Ectodermal cell (in vitro differentiated cells): ENCODE measurements around the gene WDR87. TPM values are rescaled to one million over a fixed set of nuclear protein-coding genes. Genes with fewer than 3 reads are reported as not detected.

Experiments used
- H3K27ac ChIP-seq: 2 replicates; pipeline ENCODE4 v1.7.0; 2013; ENCODE audit warnings: mild to moderate bottlenecking, low read depth, low read length; ENCODE audit not compliant: insufficient read depth, poor library complexity, severe bottlenecking
- H3K27me3 ChIP-seq: 2 replicates; pipeline ENCODE4 v1.7.0; 2013; ENCODE audit warnings: mild to moderate bottlenecking, low read length; ENCODE audit not compliant: insufficient read depth, control insufficient read depth, poor library complexity, severe bottlenecking
- H3K36me3 ChIP-seq: one replicate; pipeline ENCODE4 v1.7.0; 2013; ENCODE audit warnings: low read length; ENCODE audit not compliant: control insufficient read depth, insufficient read depth
- H3K4me1 ChIP-seq: one replicate; pipeline ENCODE4 v1.7.0; 2013; ENCODE audit warnings: low read length; ENCODE audit not compliant: control insufficient read depth, insufficient read depth
- H3K4me3 ChIP-seq: 2 replicates; pipeline ENCODE4 v1.7.0; 2013; ENCODE audit warnings: low read depth, low read length, control low read depth; ENCODE audit not compliant: insufficient read depth
- H3K9me3 ChIP-seq: 2 replicates; pipeline ENCODE4 v1.7.0; 2013; ENCODE audit warnings: mild to moderate bottlenecking, low read length, moderate library complexity; ENCODE audit not compliant: control insufficient read depth
- WGBS, 2 experiments: methylation state at CpG; one replicate each; pipeline ENCODE4 v1.1.7; 2013; ENCODE audit warnings: missing lambda C conversion rate in 2 of 2; 5-methylcytosine and 5-hydroxymethylcytosine counted together
- polyA plus RNA-seq, 4 experiments: library from polyadenylated mRNA; stranded (reverse); fragments of 50-300 nt; gene quantifications; one replicate each; pipeline ENCODE4 v1.2.3, GENCODE V29; 2013

The WDR87 gene
- not detected for polyA plus RNA-seq (2013, experiment 1 of 4)
- not detected for polyA plus RNA-seq (2013, experiment 2 of 4)
- not detected for polyA plus RNA-seq (2013, experiment 3 of 4)
- not detected for polyA plus RNA-seq (2013, experiment 4 of 4)

GRCh38 chr19:37905946-37906868 lies at the start of gene WDR87:
TSS of gene WDR87 (minus strand) at chr19:37906594. CDS start at chr19:37898239, 8,355 bp downstream.
- Histone ChIP-seq H3K27me3 (no peaks in the 10 kb centered on the region), H3K27ac (peak within 1 kb of the TSS; percentile 53), H3K9me3 (no peaks in the 10 kb centered on the region), H3K4me1 (peaks cover 11% of the 10 kb centered on the region), H3K4me3 (peak within 1 kb of the TSS; percentile 96), H3K36me3 (no peaks in the 10 kb centered on the region)
- 6% methylated on average over 63 of the region's 63 CpGs for WGBS, 2 experiments

DNA sequence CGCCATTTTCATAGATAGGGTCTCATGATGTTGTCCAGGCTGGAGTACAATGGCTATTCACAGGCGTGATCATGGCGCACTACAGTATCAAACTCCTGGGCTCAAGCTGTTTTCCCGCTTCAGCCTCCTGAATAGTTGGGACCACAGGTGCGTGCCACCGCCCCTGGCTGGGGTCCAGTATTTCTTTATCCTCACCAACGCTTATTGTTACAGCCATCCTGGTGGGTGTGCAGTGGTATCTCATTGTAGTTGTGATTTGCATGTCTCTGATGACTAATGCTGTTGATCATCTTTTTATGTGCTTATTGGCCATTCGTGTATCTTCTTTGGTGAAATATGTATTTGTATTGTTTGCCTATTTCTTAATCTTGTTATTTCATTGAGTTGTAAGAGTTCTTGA lies 49.6 kb upstream of the WDR87 start:
- Histone ChIP-seq H3K4me3 (no peak overlapping the region), H3K4me1 (peaks cover 20% of the 10 kb centered on the region), H3K36me3 (no peaks in the 10 kb centered on the region), H3K27ac (no peak overlapping the region), H3K27me3 (no peaks in the 10 kb centered on the region), H3K9me3 (peaks cover 3% of the 10 kb centered on the region)
- whole genome bisulfite sequencing, 2 experiments = 95 to 99% methylated on average over 8 of the region's 8 CpGs

- Histone ChIP-seq H3K4me1 (peaks cover 20% of the 10 kb centered on the region), H3K4me3 (no peak overlapping the region), H3K36me3 (no peaks in the 10 kb centered on the region), H3K9me3 (peaks cover 3% of the 10 kb centered on the region), H3K27me3 (no peaks in the 10 kb centered on the region), H3K27ac (peak overlapping the region; percentile 91)
- 64 to 73% methylated on average over 10 of the region's 10 CpGs for WGBS, 2 experiments
Observed at GRCh38 chr19:37954421-37954874, 48.1 kb upstream of the WDR87 start.

GRCh38 chr19:37953918-37954303 lies 47.5 kb upstream of the WDR87 start:
- Histone ChIP-seq H3K9me3 (peaks cover 3% of the 10 kb centered on the region), H3K27me3 (no peaks in the 10 kb centered on the region), H3K4me3 (no peak overlapping the region), H3K27ac (peak overlapping the region; percentile 91), H3K36me3 (no peaks in the 10 kb centered on the region), H3K4me1 (peaks cover 20% of the 10 kb centered on the region)
- WGBS, 2 experiments = 75 to 82% methylated on average over 1 of the region's 1 CpG

DNA sequence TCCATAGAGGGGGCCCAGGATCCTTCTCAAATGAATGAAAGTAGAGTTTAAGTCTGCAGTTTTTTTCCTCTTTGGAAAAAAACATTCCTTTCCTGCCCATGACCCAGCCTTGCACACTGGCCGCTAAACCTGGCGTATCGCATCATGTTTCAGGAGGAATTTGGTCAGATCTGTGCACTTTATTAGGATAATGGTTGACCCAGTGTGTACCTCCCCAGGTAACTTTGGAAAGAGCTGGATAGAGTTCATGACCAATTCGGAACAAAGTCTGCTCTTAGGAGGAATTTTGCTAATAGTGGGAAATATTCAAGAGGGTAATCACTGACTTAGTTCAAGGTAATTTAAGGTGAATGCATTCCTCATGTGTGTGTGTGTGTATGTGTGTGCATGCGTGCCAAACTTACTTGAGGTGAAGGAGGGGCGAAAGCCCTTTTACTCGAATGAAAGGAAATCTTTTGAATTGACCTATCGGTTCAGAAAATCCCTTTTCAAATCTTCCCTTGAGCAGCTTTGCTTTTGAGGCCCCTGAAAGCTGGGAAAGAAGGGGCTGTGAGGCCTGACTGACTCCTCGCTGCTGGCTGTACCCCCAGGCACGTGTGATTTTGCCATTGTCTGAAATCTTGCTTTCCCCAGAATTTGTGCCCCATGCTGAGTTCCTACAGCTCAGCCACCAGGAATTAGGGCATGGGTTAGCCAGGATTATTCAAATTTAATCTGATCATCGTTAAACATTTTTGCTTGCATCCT lies 47.0 kb upstream of the WDR87 start:
- no peaks in the 10 kb centered on the region for H3K9me3 ChIP-seq
- peak overlapping the region; percentile 91 for H3K27ac ChIP-seq
- H3K36me3 ChIP-seq = no peaks in the 10 kb centered on the region
- no peaks in the 10 kb centered on the region for H3K27me3 ChIP-seq
- no peak overlapping the region for H3K4me3 ChIP-seq
- WGBS, 2 experiments = 48 to 50% methylated on average over 11 of the region's 11 CpGs
- H3K4me1 ChIP-seq = peaks cover 20% of the 10 kb centered on the region

DNA sequence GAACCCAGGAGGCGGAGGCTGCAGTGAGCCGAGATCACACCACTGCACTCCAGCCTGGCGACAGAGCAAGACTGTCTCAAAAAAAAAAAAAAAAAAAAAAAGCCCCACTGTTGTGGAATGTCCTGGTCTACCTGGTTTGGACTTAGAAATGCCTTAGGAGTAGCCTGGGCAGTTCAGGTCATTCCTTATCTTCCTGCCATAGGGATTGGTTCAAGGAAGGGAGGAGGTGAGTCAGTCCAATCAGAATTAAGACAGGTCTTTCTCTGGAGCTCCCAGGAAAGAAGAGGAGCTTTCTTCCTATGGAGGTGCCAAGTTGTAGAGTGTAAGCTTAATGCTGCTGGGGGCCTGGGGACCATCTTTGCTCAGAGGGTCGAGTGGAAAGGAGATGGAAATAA lies 45.4 kb upstream of the WDR87 start:
- H3K36me3 ChIP-seq = no peaks in the 10 kb centered on the region
- H3K9me3 ChIP-seq = no peaks in the 10 kb centered on the region
- 87 to 90% methylated on average over 4 of the region's 4 CpGs for WGBS, 2 experiments
- H3K4me3 ChIP-seq = no peak overlapping the region
- H3K27ac ChIP-seq = no peak overlapping the region
- peaks cover 20% of the 10 kb centered on the region for H3K4me1 ChIP-seq
- no peaks in the 10 kb centered on the region for H3K27me3 ChIP-seq

DNA sequence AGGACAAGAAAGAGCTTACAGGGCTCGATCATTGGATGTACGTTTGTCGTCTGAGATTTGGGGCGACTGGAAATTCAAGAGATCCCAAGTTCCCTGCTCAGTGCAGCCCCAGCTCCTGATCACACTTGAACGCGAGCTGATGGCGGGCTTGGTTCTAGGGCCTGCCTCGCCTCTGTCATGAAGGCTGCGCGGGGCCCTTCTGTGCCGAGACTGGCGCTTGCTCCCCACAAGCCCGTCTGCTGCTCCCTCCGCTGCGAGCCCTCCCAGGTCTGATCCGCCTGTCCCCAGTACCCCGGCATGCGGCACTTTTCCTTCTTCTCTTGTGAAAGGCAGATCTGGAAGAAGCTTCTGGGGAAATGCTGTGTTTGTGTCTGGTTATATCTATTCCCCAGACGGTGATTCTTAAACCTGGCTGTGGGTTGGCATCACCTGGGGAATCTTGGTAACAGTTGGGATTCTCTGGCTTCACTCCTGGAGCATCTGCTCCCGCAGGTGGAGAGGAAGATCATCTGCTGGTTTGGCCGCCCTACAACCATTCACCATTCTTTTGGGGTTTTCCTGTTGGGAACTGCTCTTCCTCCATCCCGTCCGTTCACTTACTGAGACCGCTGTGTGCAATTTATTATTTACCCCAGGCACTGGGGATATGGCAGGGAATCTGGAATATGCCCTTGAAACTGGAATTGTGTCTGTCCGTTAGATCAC lies 44.2 kb upstream of the WDR87 start:
- no peak overlapping the region for H3K4me3 ChIP-seq
- H3K4me1 ChIP-seq = peaks cover 20% of the 10 kb centered on the region
- H3K9me3 ChIP-seq = no peaks in the 10 kb centered on the region
- no peaks in the 10 kb centered on the region for H3K36me3 ChIP-seq
- WGBS, 2 experiments = 93 to 95% methylated on average over 25 of the region's 25 CpGs
- H3K27ac ChIP-seq = no peak overlapping the region
- H3K27me3 ChIP-seq = no peaks in the 10 kb centered on the region

DNA sequence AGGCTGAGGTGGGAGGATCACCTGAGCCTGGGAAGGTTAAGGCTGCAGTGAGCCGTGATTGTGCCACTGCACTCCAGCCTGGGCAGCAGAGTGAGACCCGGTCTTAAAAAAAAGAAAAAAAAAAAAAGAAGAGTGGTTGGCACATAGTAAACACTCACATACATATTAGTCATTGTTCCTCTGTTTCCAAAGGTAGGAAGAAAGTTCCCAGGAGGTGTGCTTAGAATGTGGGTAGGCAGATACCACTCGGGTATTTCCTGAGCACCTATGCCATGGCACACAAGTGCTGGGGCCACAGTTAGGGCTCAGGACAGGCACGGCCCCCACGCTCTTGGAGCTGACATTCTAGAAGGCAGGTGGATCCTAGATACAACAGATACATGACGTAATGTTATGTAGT lies 42.0 kb upstream of the WDR87 start:
- 93 to 94% methylated on average over 5 to 6 of the region's 6 CpGs for WGBS, 2 experiments

DNA sequence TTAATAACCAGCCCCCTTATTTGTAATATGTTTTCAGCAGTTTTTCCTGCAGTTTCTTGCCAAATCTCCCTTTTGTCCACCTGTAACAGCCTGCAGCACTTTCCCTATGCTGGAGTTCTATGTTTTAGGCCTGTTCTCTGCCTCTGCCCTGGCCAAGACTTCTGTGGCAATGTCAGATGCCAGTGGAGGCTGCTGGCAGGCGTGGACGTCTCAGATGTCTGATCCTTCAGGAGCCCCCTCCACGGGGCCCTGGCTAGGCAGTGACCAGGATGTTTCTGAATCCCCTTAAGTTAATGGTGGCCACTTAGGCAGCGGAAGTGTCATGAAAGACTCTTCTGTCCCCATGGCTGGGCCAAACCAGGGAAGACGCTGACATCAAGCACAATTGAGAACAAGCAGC lies 41.4 kb upstream of the WDR87 start:
- 88 to 93% methylated on average over 5 of the region's 5 CpGs for WGBS, 2 experiments
- peaks cover 2% of the 10 kb centered on the region for H3K4me1 ChIP-seq

More for the DNA sequence above, 42.0 kb upstream of the WDR87 start:
- no peak overlapping the region for H3K4me3 ChIP-seq
- H3K36me3 ChIP-seq = no peaks in the 10 kb centered on the region
- no peak overlapping the region for H3K27ac ChIP-seq
- no peaks in the 10 kb centered on the region for H3K27me3 ChIP-seq
- peaks cover 8% of the 10 kb centered on the region for H3K4me1 ChIP-seq
- no peaks in the 10 kb centered on the region for H3K9me3 ChIP-seq

More for the DNA sequence above, 41.4 kb upstream of the WDR87 start:
- H3K36me3 ChIP-seq = no peaks in the 10 kb centered on the region
- H3K27ac ChIP-seq = no peak overlapping the region
- H3K27me3 ChIP-seq = no peaks in the 10 kb centered on the region
- no peaks in the 10 kb centered on the region for H3K9me3 ChIP-seq
- H3K4me3 ChIP-seq = no peak overlapping the region
